Gastrocnemius medialis (tissue), 4 donors: Measurements from ENCODE around the gene KIF7.

Experiments used
- POLR2A ChIP-seq, 2 donors: fragments of 450-650 bp; IDR thresholded peaks; one replicate each; pipeline ENCODE4 v1.6.1; 2017; ENCODE audit warnings: antibody characterized with exemption in 2 of 2, mild to moderate bottlenecking in 2 of 2, moderate library complexity in 2 of 2
- TF ChIP-seq, protein P1 (sequence below), 5 experiments: fragments of 450-650 bp in 3 of 5; fragments of 200-600 bp in 2 of 5; sonication (generic) in 2 of 5; IDR thresholded peaks in 4 of 5; conservative IDR thresholded peaks in 1 of 5; 1 replicate in 4 of 5; 2 replicates in 1 of 5; pipeline ENCODE4 v1.5.1; 2016 to 2019; ENCODE audit warnings: antibody characterized with exemption in 5 of 5, mild to moderate bottlenecking in 3 of 5, moderate library complexity in 3 of 5

DNA sequence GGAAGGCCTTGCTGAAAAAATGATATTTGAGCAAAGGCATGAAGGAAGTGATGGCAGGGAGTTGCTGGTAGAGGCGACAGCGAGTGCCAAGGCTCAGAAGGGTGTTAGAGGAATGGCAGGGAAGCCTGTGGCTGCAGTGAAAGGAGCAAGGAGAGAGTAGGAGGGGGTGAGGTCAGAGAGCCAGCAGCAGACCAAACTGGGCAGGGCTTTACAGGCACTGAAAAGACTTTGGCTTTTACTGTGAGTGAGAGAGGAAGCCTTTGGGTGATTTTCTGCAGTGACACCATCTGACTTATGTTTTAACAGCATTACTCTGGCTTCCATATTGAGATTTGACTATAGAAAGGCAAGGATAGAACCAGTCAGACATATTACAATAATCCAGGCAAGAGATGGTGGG, 68.6 kb downstream of the KIF7 start:
- TF ChIP-seq, protein P1, sequence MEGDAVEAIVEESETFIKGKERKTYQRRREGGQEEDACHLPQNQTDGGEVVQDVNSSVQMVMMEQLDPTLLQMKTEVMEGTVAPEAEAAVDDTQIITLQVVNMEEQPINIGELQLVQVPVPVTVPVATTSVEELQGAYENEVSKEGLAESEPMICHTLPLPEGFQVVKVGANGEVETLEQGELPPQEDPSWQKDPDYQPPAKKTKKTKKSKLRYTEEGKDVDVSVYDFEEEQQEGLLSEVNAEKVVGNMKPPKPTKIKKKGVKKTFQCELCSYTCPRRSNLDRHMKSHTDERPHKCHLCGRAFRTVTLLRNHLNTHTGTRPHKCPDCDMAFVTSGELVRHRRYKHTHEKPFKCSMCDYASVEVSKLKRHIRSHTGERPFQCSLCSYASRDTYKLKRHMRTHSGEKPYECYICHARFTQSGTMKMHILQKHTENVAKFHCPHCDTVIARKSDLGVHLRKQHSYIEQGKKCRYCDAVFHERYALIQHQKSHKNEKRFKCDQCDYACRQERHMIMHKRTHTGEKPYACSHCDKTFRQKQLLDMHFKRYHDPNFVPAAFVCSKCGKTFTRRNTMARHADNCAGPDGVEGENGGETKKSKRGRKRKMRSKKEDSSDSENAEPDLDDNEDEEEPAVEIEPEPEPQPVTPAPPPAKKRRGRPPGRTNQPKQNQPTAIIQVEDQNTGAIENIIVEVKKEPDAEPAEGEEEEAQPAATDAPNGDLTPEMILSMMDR (IDR thresholded peaks at IDR 0.05 in 4 of 5, conservative IDR thresholded peaks at IDR 0.05 in 1 of 5): no peak
- no peak for TF ChIP-seq POLR2A (IDR thresholded peaks at IDR 0.05)
